Stimulated activated naive B cell treated with anti-CD40 and anti-IgM and Interleukin-4, amounts not matched to agents 10 μg/mL and 1 μg/mL and 100 μg/mL, for 72 hours (primary cell): ENCODE results near the gene SEC61A2.
"Not testable (repeated sequence)": the region's sequence is repeated elsewhere in the genome, so short reads cannot be mapped to it uniquely, and the experiment has no call there.

Source experiments
- ATAC-seq, 2 donors: fragments of 150-1000 bp; cut with Tn5 transposase; replicated peaks; 2 replicates each; pipeline ENCODE4 v1.10.0; 2021; ENCODE audit warnings: moderate library complexity in 1 of 2
- DNase-seq: peaks from one replicate; pipeline ENCODE4 v3.0.0; 2021
- H3K27ac Mint-ChIP-seq: one replicate; pipeline ENCODE4 v1.8.0; 2022; ENCODE audit warnings: mild to moderate bottlenecking, mixed read lengths
- H3K27me3 Mint-ChIP-seq, 2 donors: one replicate each; pipeline ENCODE4 v1.8.0; 2022; ENCODE audit warnings: mixed read lengths in 2 of 2
- H3K36me3 Mint-ChIP-seq, 2 donors: one replicate each; pipeline ENCODE4 v1.8.0; 2022; ENCODE audit warnings: mixed read lengths in 2 of 2, mild to moderate bottlenecking in 1 of 2
- H3K4me1 Mint-ChIP-seq, 2 donors: one replicate each; pipeline ENCODE4 v1.8.0; 2022; ENCODE audit warnings: mixed read lengths in 2 of 2, mild to moderate bottlenecking in 1 of 2
- H3K4me3 Mint-ChIP-seq, 2 donors: one replicate each; pipeline ENCODE4 v1.8.0; 2022; ENCODE audit warnings: mild to moderate bottlenecking in 2 of 2, mixed read lengths in 2 of 2, moderate library complexity in 1 of 2
- H3K9me3 Mint-ChIP-seq, 2 donors: one replicate each; pipeline ENCODE4 v1.8.0; 2022; ENCODE audit warnings: mixed read lengths in 2 of 2, mild to moderate bottlenecking in 1 of 2

Gene SEC61A2

GRCh38 chr10:12130237-12130872 lies 878 bp downstream of the SEC61A2 start:
- Mint-ChIP-seq H3K4me1 (peaks cover 13 to 23% of the 10 kb centered on the region in 2 donors), H3K4me3 (peak overlapping the region; percentile 58 to 88), H3K36me3 (peaks cover 14 to 23% of the 10 kb centered on the region in 2 donors), H3K27ac (peak overlapping the region; percentile 2), H3K9me3 (peaks cover 3 to 5% of the 10 kb centered on the region in 2 donors), H3K27me3 (no peaks in the 10 kb centered on the region)
- ATAC-seq (peak; percentile 55 to 60), DNase-seq (peak; percentile 39)

- ATAC-seq (no peak), DNase-seq (no peak)
- Mint-ChIP-seq H3K27me3 (no peaks in the 10 kb centered on the region), H3K27ac (no peak overlapping the region), H3K36me3 (peaks cover 19 to 33% of the 10 kb centered on the region in 2 donors), H3K4me3 (no peak overlapping the region), H3K9me3 (no peaks in the 10 kb centered on the region), H3K4me1 (peaks cover 0 to 4% of the 10 kb centered on the region in 2 donors)
These were observed 6.2 kb downstream of the SEC61A2 start for GRCh38 chr10:12135631-12136030.

GRCh38 chr10:12140038-12140437 lies 10.6 kb downstream of the SEC61A2 start:
- Mint-ChIP-seq H3K4me1 (no peaks in the 10 kb centered on the region), H3K36me3 (peaks cover 31 to 52% of the 10 kb centered on the region in 2 donors)
- no peak for DNase-seq

GRCh38 chr10:12144538-12144937 lies 15.1 kb downstream of the SEC61A2 start:
- no peak for ATAC-seq
- H3K4me1 Mint-ChIP-seq: no peaks in the 10 kb centered on the region
- no peak for DNase-seq
- H3K36me3 Mint-ChIP-seq: peaks cover 35 to 55% of the 10 kb centered on the region in 2 donors
- H3K9me3 Mint-ChIP-seq: no peaks in the 10 kb centered on the region
- no peak overlapping the region for H3K4me3 Mint-ChIP-seq
- H3K27me3 Mint-ChIP-seq: no peaks in the 10 kb centered on the region
- peak overlapping the region; percentile 45 for H3K27ac Mint-ChIP-seq

More at GRCh38 chr10:12140038-12140437, 10.6 kb downstream of the SEC61A2 start:
- H3K4me3 Mint-ChIP-seq: no peak overlapping the region
- H3K27me3 Mint-ChIP-seq: no peaks in the 10 kb centered on the region
- no peaks in the 10 kb centered on the region for H3K9me3 Mint-ChIP-seq
- peak overlapping the region; percentile 37 for H3K27ac Mint-ChIP-seq
- no peak for ATAC-seq

GRCh38 chr10:12150163-12150562 lies 20.7 kb downstream of the SEC61A2 start:
- ATAC-seq (no peak), DNase-seq (no peak)
- H3K27ac Mint-ChIP-seq: no peak overlapping the region
- H3K4me3 Mint-ChIP-seq: no peak overlapping the region
- H3K4me1 Mint-ChIP-seq: no peaks in the 10 kb centered on the region
- no peaks in the 10 kb centered on the region for H3K27me3 Mint-ChIP-seq
- H3K9me3 Mint-ChIP-seq: no peaks in the 10 kb centered on the region
- H3K36me3 Mint-ChIP-seq: peaks cover 25 to 41% of the 10 kb centered on the region in 2 donors

- Mint-ChIP-seq H3K9me3 (no peaks in the 10 kb centered on the region), H3K4me3 (no peak overlapping the region), H3K36me3 (peaks cover 33 to 37% of the 10 kb centered on the region in 2 donors), H3K27me3 (no peaks in the 10 kb centered on the region), H3K27ac (no peak overlapping the region), H3K4me1 (peaks cover 0 to 9% of the 10 kb centered on the region in 2 donors)
- ATAC-seq (no peak), DNase-seq (no peak)
These were observed 25.0 kb downstream of the SEC61A2 start for GRCh38 chr10:12154516-12154915.

GRCh38 chr10:12156367-12157123 lies 27.1 kb downstream of the SEC61A2 start:
- Mint-ChIP-seq H3K9me3 (no peaks in the 10 kb centered on the region), H3K36me3 (peaks cover 33 to 38% of the 10 kb centered on the region in 2 donors), H3K27ac (no peak overlapping the region), H3K4me1 (peaks cover 0 to 9% of the 10 kb centered on the region in 2 donors), H3K4me3 (no peak overlapping the region), H3K27me3 (no peaks in the 10 kb centered on the region)
- no peak for DNase-seq
- ATAC-seq: no peak

- DNase-seq: no peak
- Mint-ChIP-seq H3K9me3 (no peaks in the 10 kb centered on the region), H3K27ac (no peak overlapping the region), H3K4me3 (no peak overlapping the region), H3K27me3 (no peaks in the 10 kb centered on the region), H3K36me3 (peaks cover 30 to 48% of the 10 kb centered on the region in 2 donors), H3K4me1 (peaks cover 0 to 9% of the 10 kb centered on the region in 2 donors)
- ATAC-seq: no peak
These were observed 28.6 kb downstream of the SEC61A2 start for GRCh38 chr10:12158111-12158510.

GRCh38 chr10:12160664-12161063 lies 31.2 kb downstream of the SEC61A2 start:
- no peak for DNase-seq
- Mint-ChIP-seq H3K4me1 (peaks cover 0 to 9% of the 10 kb centered on the region in 2 donors), H3K27me3 (no peaks in the 10 kb centered on the region), H3K4me3 (no peak overlapping the region), H3K9me3 (no peaks in the 10 kb centered on the region), H3K27ac (no peak overlapping the region), H3K36me3 (peaks cover 26 to 52% of the 10 kb centered on the region in 2 donors)
- no peak for ATAC-seq

- Mint-ChIP-seq H3K27me3 (no peaks in the 10 kb centered on the region), H3K27ac (no peak overlapping the region), H3K4me1 (peaks cover 0 to 5% of the 10 kb centered on the region in 2 donors), H3K9me3 (no peaks in the 10 kb centered on the region), H3K36me3 (peaks cover 18 to 50% of the 10 kb centered on the region in 2 donors), H3K4me3 (no peak overlapping the region)
- no peak for ATAC-seq
- DNase-seq: no peak
These were observed 33.5 kb downstream of the SEC61A2 start for GRCh38 chr10:12162927-12163326.

GRCh38 chr10:12164085-12164484 lies 34.6 kb downstream of the SEC61A2 start:
- H3K36me3 Mint-ChIP-seq: peaks cover 15 to 49% of the 10 kb centered on the region in 2 donors
- no peak overlapping the region for H3K4me3 Mint-ChIP-seq
- no peaks in the 10 kb centered on the region for H3K9me3 Mint-ChIP-seq
- no peak overlapping the region for H3K27ac Mint-ChIP-seq
- ATAC-seq (no peak), DNase-seq (no peak)
- no peaks in the 10 kb centered on the region for H3K27me3 Mint-ChIP-seq
- no peaks in the 10 kb centered on the region for H3K4me1 Mint-ChIP-seq

- no peak for ATAC-seq
- H3K27ac Mint-ChIP-seq: no peak overlapping the region
- H3K4me3 Mint-ChIP-seq: no peak overlapping the region
- H3K27me3 Mint-ChIP-seq: no peaks in the 10 kb centered on the region
- DNase-seq: no peak
- H3K36me3 Mint-ChIP-seq: peaks cover 16 to 56% of the 10 kb centered on the region in 2 donors
- no peaks in the 10 kb centered on the region for H3K9me3 Mint-ChIP-seq
- H3K4me1 Mint-ChIP-seq: no peaks in the 10 kb centered on the region
These were observed 35.6 kb downstream of the SEC61A2 start for GRCh38 chr10:12165036-12165435.

- DNase-seq (no peak), ATAC-seq (no peak)
- Mint-ChIP-seq H3K4me1 (no peaks in the 10 kb centered on the region), H3K36me3 (peaks cover 19 to 58% of the 10 kb centered on the region in 2 donors), H3K27ac (no peak overlapping the region), H3K9me3 (no peaks in the 10 kb centered on the region), H3K4me3 (no peak overlapping the region), H3K27me3 (no peaks in the 10 kb centered on the region)
These were observed 36.7 kb downstream of the SEC61A2 start for GRCh38 chr10:12165999-12166775.

- DNase-seq, H3K27me3 Mint-ChIP-seq, ATAC-seq, H3K4me1 Mint-ChIP-seq, H3K9me3 Mint-ChIP-seq, H3K27ac Mint-ChIP-seq, H3K4me3 Mint-ChIP-seq: not testable (repeated sequence)
- peaks cover 28 to 48% of the 10 kb centered on the region in 2 donors for H3K36me3 Mint-ChIP-seq
These were observed 42.0 kb downstream of the SEC61A2 start for GRCh38 chr10:12171512-12171911.
